ENCODE measurements around the gene EPOP. TPM values are rescaled to one million over a fixed set of nuclear protein-coding genes. Genes with fewer than 3 reads are reported as not detected.

Gene EPOP
- total and polyA plus RNA-seq, 2 of the 8 experiments (the other 6 are each of a cell fraction or from before 2014, with no cell fraction given) = 1.5 to 3.3 TPM

- Histone ChIP-seq H3K23me2 (ENCODE audit: low read depth, low read length) (no peaks in the 10 kb centered on the region), H2BK12ac (ENCODE audit: low read depth, low read length) (peak overlapping the region; percentile 94; the same call in 1 of the 2 replicates), H4K8ac (ENCODE audit: extremely low read depth, insufficient read depth, low read length) (no peak overlapping the region), H4K91ac (replicated peaks; ENCODE audit: insufficient read length, low read length) (no peak overlapping the region), H2BK120ac (replicated peaks; ENCODE audit: low read depth, low read length) (no peak overlapping the region), H3K18ac (ENCODE audit: extremely low read depth, low read length) (no peak overlapping the region; the same call in 1 of the 2 replicates), H3K4me2 (ENCODE audit: insufficient read depth in 1 of 2, low read depth in 2 of 2, low read length in 2 of 2) (peak overlapping the region in 1 of 2 experiments; percentile 39; a peak in 3 of 4 replicates), H3K9ac (replicated peaks in 1 of 4; ENCODE audit: extremely low read depth in 1 of 4, low read depth in 3 of 4, low read length in 3 of 4) (no peak overlapping the region), H3K14ac (ENCODE audit: insufficient read length) (no peak overlapping the region), H2BK15ac (ENCODE audit: low read length) (no peak overlapping the region), H3K27ac (ENCODE audit: low read depth, low read length) (no peak overlapping the region), H2AFZ (ENCODE audit: low read length) (peak overlapping the region; percentile 81; the same call in 1 of the 2 replicates), H2BK20ac (ENCODE audit: low read length) (0 out of 2 replicates have a peak overlapping the region, but pooled peaks have one; percentile 80), H3K4me1 (replicated peaks in 1 of 4; ENCODE audit: control insufficient read depth in 3 of 4, insufficient read depth in 4 of 4, low read length in 3 of 4) (peaks cover 0 to 5% (median 2%) of the 10 kb centered on the region in 4 experiments; a peak in 4 of 7 replicates), H3K23ac (ENCODE audit: insufficient read length) (no peak overlapping the region), H3K79me1 (ENCODE audit: low read depth, low read length) (no peaks in the 10 kb centered on the region), H3K27me3 (replicated peaks in 1 of 4; ENCODE audit: control insufficient read depth in 3 of 4, extremely low read depth in 1 of 4, insufficient read depth in 3 of 4, low read length in 3 of 4) (peaks cover 3 to 12% (median 8%) of the 10 kb centered on the region in 4 experiments), H3K36me3 (ENCODE audit: control insufficient read depth in 2 of 4, insufficient read depth in 4 of 4, low read length in 3 of 4) (no peaks in the 10 kb centered on the region), H3K4ac (replicated peaks; ENCODE audit: insufficient read length, low read depth, low read length) (no peak overlapping the region), H3K9me3 (ENCODE audit: insufficient read depth in 2 of 2, low read depth in 1 of 2, low read length in 1 of 2) (no peaks in the 10 kb centered on the region), H2BK5ac (ENCODE audit: low read depth, low read length) (0 out of 2 replicates have a peak overlapping the region, but pooled peaks have one; percentile 30), H4K5ac (ENCODE audit: insufficient read length, low read depth, low read length) (no peak overlapping the region), H3K56ac (replicated peaks; ENCODE audit: insufficient read length, low read depth, low read length) (no peak overlapping the region), H3K4me3 (ENCODE audit: extremely low read depth in 1 of 4, insufficient read depth in 2 of 4, low read depth in 3 of 4, low read length in 4 of 4) (no peak overlapping the region), H2AK5ac (ENCODE audit: low read depth, low read length) (no peak overlapping the region), H3K79me2 (ENCODE audit: control insufficient read depth in 1 of 2, insufficient read depth in 2 of 2, low read length in 2 of 2) (no peaks in the 10 kb centered on the region), H4K20me1 (replicated peaks in 1 of 2; ENCODE audit: control insufficient read depth in 1 of 2, insufficient read depth in 2 of 2, low read length in 2 of 2) (no peaks in the 10 kb centered on the region)
- FAIRE-seq (no peak), DNase-seq (ENCODE audit: low read depth in 1 of 2, low spot score in 2 of 2) (peak; percentile 83 to 90)
- WGBS, 2 experiments (ENCODE audit: extremely low coverage in 1 of 2, insufficient coverage in 1 of 2, insufficient read length in 1 of 2, insufficient replicate concordance in 2 of 2, low coverage in 1 of 2, low lambda C conversion rate in 2 of 2, missing lambda C conversion rate in 1 of 2) = 20% methylated on average over 8 of the region's 9 CpGs; no CpG with 5 or more reads in 1 of the 2 experiments
- ChIA-PET POLR2A (ENCODE audit: partially characterized antibody) (interaction anchor here (0.6 to 1.6 kb wide), 8 partner anchors 54 to 235 kb away, joined by 3 to 10 read pairs (median 4); no protein-coding TSS in a partner anchor), CTCF (ENCODE audit: partially characterized antibody) (interaction anchor here (0.6 to 29.5 kb wide), 29 partner anchors 8 to 512 kb away, joined by 3 to 795 read pairs (median 6); partner anchors contain the start of genes EPOP and SRCIN1)
- no peak for TF ChIP-seq ASH2L (IDR thresholded peaks at IDR 0.05; ENCODE audit: low read length)
- TF ChIP-seq POU5F1 (IDR thresholded peaks at IDR 0.05; ENCODE audit: low read depth, low read length) = no peak
- peak; percentile 67; the same call in 1 of the 2 replicates for TF ChIP-seq CREB1 (IDR thresholded peaks at IDR 0.05)
- TF ChIP-seq YY1 (IDR thresholded peaks at IDR 0.05; ENCODE audit: low read depth, low read length) = peak; percentile 77
- no peak for TF ChIP-seq BCL11A (IDR thresholded peaks at IDR 0.05; ENCODE audit: low read depth in 2 of 2, low read length in 2 of 2)
- TF ChIP-seq MAX (IDR thresholded peaks at IDR 0.05) = peak; percentile 91
- no peak for TF ChIP-seq RFX5 (IDR thresholded peaks at IDR 0.05; ENCODE audit: borderline replicate concordance, low read depth, low read length)
- TF ChIP-seq GABPA (IDR thresholded peaks at IDR 0.05; ENCODE audit: borderline replicate concordance, insufficient read depth, low read length) = peak; percentile 62; the same call in 1 of the 2 replicates
- no peak for TF ChIP-seq PHF8 (conservative IDR thresholded peaks at IDR 0.05; ENCODE audit: low read depth, low read length)
- no peak for TF ChIP-seq USF2 (IDR thresholded peaks at IDR 0.05; ENCODE audit: low read length)
- TF ChIP-seq BRCA1 (IDR thresholded peaks at IDR 0.05; ENCODE audit: low read depth, low read length) = no peak; the same call in 1 of the 2 replicates
Measured at GRCh38 chr17:38663125-38663751, 11.5 kb downstream of the EPOP start.
